ENCODE measurements around the gene PAGR1. TPM values are rescaled to one million over a fixed set of nuclear protein-coding genes. Genes with fewer than 3 reads are reported as not detected.

PAGR1 gene
- polyA plus RNA-seq, 1 donor, result 36.4 TPM

DNA sequence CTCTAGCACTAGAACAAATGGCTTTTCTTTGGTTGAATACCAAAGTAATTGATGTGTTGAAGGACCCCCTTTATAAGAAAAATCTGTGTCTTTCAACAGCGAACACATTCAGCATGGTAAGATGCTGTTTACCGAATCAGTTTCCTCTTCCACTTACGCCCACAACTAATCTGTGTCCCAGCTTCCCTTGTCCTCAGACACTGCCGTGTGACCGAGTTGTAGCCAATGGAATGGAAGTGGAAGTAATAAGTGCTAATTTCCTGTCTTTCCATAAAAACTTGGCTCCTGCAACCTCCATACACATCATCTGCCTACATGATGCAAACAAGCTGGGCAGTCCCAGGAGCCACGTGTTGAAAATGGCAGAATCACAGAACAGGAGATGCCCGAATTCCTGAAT lies 36.7 kb downstream of the PAGR1 start:
- peaks cover 2% of the 10 kb centered on the region for H3K36me3 ChIP-seq (ENCODE audit: control insufficient read depth, insufficient read depth, low read length)
- no CpG with 5 or more reads among the region's 7 CpGs for WGBS (ENCODE audit: insufficient coverage, low lambda C conversion rate)
- H3K27ac ChIP-seq (ENCODE audit: low read length), result peak overlapping the region; percentile 32
- H3K4me3 ChIP-seq (ENCODE audit: low read length), result no peak overlapping the region
- no peaks in the 10 kb centered on the region for H3K4me1 ChIP-seq (ENCODE audit: control insufficient read depth, insufficient read depth, low read length)
- H3K9me3 ChIP-seq (ENCODE audit: control insufficient read depth, low read depth, low read length), result no peaks in the 10 kb centered on the region
- DNase-seq, result peak; percentile 56 to 60
- no peaks in the 10 kb centered on the region for H3K27me3 ChIP-seq (ENCODE audit: control insufficient read depth, insufficient read depth, low read length)

DNA sequence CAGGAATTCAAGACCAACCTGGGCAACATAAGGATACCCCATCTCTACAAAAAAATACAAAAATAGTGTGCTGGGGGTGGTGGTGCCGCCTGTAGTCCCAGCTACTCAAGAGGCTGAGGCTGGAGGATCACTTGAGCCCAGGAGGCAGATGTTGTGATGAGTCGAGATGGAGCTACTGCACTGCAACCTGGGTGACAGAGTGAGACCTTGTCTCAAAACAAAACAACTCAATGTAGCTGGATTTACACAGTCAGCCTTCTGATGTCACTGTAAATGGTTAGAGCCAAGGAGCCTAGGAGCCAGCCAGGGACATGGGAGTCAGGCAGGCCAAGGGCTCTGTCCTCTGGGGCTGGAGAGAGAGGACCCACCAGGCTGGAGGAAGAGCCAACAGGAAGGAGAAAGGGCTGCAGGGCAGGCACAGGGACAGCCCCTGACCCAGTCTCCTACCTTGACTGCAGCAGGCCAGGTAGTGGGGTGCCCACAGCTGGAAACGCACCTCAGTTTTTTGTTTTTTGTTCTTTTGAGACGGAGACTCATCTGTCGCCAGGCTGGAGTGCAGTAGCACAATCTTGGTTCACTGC lies 38.7 kb downstream of the PAGR1 start:
- H3K4me3 ChIP-seq (ENCODE audit: low read length), result no peak overlapping the region
- no peaks in the 10 kb centered on the region for H3K27me3 ChIP-seq (ENCODE audit: control insufficient read depth, insufficient read depth, low read length)
- no peak overlapping the region for H3K27ac ChIP-seq (ENCODE audit: low read length)
- H3K36me3 ChIP-seq (ENCODE audit: control insufficient read depth, insufficient read depth, low read length), result peaks cover 15% of the 10 kb centered on the region
- no peaks in the 10 kb centered on the region for H3K9me3 ChIP-seq (ENCODE audit: control insufficient read depth, low read depth, low read length)
- H3K4me1 ChIP-seq (ENCODE audit: control insufficient read depth, insufficient read depth, low read length), result no peaks in the 10 kb centered on the region
- WGBS (ENCODE audit: insufficient coverage, low lambda C conversion rate), result no CpG with 5 or more reads among the region's 5 CpGs
- DNase-seq, result no peak

DNA sequence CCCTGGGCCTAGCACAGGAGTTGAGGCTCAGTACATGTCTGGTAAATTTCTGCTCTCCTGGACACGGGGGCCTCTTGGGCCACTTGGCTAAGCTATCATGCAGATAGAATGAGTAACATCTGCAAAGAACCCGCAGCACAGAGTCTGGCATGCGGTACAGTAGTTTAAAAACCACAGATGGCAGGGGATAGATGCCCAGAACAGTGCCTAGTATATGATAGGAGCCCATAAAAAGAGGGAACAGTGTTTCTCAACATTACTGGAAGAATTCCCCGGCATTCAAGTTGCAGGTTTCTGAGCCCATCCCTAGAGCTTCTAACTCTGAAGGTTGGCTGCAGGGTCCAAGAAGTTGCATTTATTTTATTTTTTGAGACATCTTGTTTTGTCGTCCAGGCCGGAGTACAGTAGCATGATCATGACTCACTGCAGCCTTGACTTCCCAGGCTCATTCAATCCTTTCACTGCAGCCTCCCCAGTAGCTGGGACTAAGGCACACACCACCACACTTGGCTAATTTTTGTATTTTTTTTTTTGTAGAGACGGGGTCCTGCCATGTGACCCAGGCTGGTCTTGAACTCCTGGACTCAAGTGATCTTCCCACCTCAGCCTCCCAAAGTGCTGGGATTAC lies 41.3 kb downstream of the PAGR1 start:
- WGBS (ENCODE audit: insufficient coverage, low lambda C conversion rate), result no CpG with 5 or more reads among the region's 7 CpGs
- H3K4me3 ChIP-seq (ENCODE audit: low read length), result no peak overlapping the region
- no peaks in the 10 kb centered on the region for H3K9me3 ChIP-seq (ENCODE audit: control insufficient read depth, low read depth, low read length)
- DNase-seq, result no peak
- no peaks in the 10 kb centered on the region for H3K27me3 ChIP-seq (ENCODE audit: control insufficient read depth, insufficient read depth, low read length)
- H3K4me1 ChIP-seq (ENCODE audit: control insufficient read depth, insufficient read depth, low read length), result peaks cover 13% of the 10 kb centered on the region
- no peak overlapping the region for H3K27ac ChIP-seq (ENCODE audit: low read length)
- H3K36me3 ChIP-seq (ENCODE audit: control insufficient read depth, insufficient read depth, low read length), result peaks cover 30% of the 10 kb centered on the region

DNA sequence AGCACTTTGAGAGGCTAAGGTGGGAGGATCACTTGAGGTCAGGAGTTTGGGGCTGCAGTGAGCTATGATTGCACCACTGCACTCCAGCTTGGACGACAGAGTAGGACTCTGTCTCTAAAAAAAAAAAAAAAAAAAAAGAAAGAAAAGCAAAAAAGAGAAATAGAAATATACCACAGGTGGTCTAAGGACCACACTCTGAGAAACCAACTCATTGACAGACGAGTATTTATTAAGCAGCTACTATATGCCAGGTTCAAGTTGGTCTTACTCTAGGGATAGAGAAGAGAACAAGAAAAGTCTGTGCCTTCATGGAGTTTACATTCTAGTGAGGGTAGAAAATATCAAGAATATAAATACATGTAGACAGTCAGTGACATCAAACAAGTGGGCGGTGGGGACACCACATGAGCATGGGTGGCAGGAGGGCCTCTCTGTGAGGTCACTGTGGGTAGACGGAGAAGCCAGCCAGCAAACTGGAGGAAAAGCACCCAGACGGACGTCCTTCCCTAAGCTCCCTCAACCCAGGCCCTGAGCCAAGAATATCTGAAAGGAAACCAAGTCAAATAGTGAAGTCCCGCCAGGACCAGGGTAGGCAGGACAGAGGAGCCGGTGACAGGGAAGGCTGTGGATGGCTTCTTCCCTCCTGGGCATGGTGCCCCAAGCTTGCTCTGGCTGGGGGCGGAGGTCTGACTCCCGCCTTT lies 42.3 kb downstream of the PAGR1 start:
- DNase-seq, result no peak
- no peak overlapping the region for H3K27ac ChIP-seq (ENCODE audit: low read length)
- H3K9me3 ChIP-seq (ENCODE audit: control insufficient read depth, low read depth, low read length), result no peaks in the 10 kb centered on the region
- WGBS (ENCODE audit: insufficient coverage, low lambda C conversion rate), result no CpG with 5 or more reads among the region's 10 CpGs
- no peaks in the 10 kb centered on the region for H3K27me3 ChIP-seq (ENCODE audit: control insufficient read depth, insufficient read depth, low read length)
- H3K4me1 ChIP-seq (ENCODE audit: control insufficient read depth, insufficient read depth, low read length), result peaks cover 13% of the 10 kb centered on the region
- H3K4me3 ChIP-seq (ENCODE audit: low read length), result no peak overlapping the region
- H3K36me3 ChIP-seq (ENCODE audit: control insufficient read depth, insufficient read depth, low read length), result peaks cover 30% of the 10 kb centered on the region

DNA sequence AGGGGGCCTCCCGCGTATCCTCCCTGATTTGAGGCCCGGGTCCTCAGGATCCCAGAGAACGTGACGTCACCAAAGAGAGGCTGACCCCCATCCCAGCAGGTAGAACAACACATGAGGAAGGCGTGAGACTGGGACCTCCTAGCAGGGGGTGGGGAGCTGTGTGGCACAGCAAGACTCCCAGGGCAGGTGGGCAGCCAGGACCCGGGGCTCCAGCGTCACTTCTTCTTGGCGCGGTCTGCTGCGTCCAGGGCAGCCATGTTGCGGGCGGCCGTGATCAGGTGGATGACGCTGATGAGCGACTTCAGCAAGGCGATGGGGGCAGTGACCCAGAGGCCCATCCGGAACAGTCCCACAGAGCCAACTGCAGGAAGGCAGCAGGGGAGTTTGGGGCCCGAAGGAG lies 43.0 kb downstream of the PAGR1 start:
- WGBS (ENCODE audit: insufficient coverage, low lambda C conversion rate), result no CpG with 5 or more reads among the region's 19 CpGs
- no peak for DNase-seq
- Histone ChIP-seq H3K27ac (ENCODE audit: low read length) (no peak overlapping the region), H3K9me3 (ENCODE audit: control insufficient read depth, low read depth, low read length) (no peaks in the 10 kb centered on the region), H3K4me3 (ENCODE audit: low read length) (no peak overlapping the region), H3K27me3 (ENCODE audit: control insufficient read depth, insufficient read depth, low read length) (no peaks in the 10 kb centered on the region), H3K4me1 (ENCODE audit: control insufficient read depth, insufficient read depth, low read length) (peaks cover 18% of the 10 kb centered on the region), H3K36me3 (ENCODE audit: control insufficient read depth, insufficient read depth, low read length) (peaks cover 30% of the 10 kb centered on the region)

DNA sequence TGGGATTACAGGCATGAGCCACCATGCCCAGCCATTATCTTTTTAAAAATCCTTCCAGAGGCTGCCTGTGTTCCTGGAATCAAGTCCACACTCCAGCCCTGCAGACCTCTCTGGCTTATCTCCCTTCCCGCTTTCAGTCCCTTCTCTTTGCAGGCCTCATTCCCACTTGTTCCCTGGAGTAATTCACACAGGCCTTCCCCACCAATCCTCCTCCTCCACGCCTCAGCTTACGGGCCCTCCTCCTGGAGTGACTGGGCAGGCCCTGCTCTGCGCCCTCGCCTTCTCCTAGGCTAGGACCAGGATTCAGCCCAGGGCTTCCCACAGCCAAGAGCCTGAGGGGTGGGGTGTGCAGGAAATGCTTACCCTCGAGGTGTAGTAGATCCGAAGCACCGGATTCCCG lies 44.3 kb downstream of the PAGR1 start:
- Histone ChIP-seq H3K27me3 (ENCODE audit: control insufficient read depth, insufficient read depth, low read length) (no peaks in the 10 kb centered on the region), H3K27ac (ENCODE audit: low read length) (no peak overlapping the region), H3K4me1 (ENCODE audit: control insufficient read depth, insufficient read depth, low read length) (peaks cover 18% of the 10 kb centered on the region), H3K36me3 (ENCODE audit: control insufficient read depth, insufficient read depth, low read length) (peaks cover 30% of the 10 kb centered on the region), H3K9me3 (ENCODE audit: control insufficient read depth, low read depth, low read length) (no peaks in the 10 kb centered on the region), H3K4me3 (ENCODE audit: low read length) (no peak overlapping the region)
- 40% methylated on average over 1 of the region's 9 CpGs for WGBS (ENCODE audit: insufficient coverage, low lambda C conversion rate)
- DNase-seq, result no peak

DNA sequence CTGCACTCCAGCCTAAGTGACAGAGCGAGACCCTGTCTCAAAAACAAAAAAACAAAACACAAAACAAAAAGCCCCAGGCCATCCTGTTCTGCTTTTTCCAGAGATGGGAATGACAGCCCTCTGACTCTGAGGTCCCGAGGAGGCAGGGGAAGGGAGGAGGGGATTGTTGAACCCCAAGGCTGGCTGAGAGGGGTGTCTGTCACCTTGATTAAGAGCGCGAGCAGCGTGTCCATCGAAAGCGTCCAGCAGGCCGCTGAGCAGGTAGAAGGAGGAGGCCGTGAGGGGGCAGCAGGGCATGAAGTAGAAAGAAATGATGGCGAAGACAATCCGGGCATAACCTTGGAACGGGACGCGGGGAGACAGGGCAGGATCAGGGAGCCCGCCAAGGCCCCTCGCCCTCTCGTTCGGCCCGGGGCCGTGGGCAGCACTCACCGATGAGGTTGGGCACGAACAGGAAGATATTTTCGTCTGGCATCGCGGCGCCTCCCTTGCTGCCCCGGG lies 46.5 kb downstream of the PAGR1 start:
- Histone ChIP-seq H3K27me3 (ENCODE audit: control insufficient read depth, insufficient read depth, low read length) (no peaks in the 10 kb centered on the region), H3K27ac (ENCODE audit: low read length) (peak overlapping the region; percentile 91), H3K4me3 (ENCODE audit: low read length) (peak overlapping the region; percentile 88), H3K36me3 (ENCODE audit: control insufficient read depth, insufficient read depth, low read length) (peaks cover 30% of the 10 kb centered on the region), H3K9me3 (ENCODE audit: control insufficient read depth, low read depth, low read length) (no peaks in the 10 kb centered on the region), H3K4me1 (ENCODE audit: control insufficient read depth, insufficient read depth, low read length) (peaks cover 18% of the 10 kb centered on the region)
- peak in 1 of 2 donors; percentile 54 for DNase-seq
- WGBS (ENCODE audit: insufficient coverage, low lambda C conversion rate), result 0% methylated on average over 1 of the region's 27 CpGs

DNA sequence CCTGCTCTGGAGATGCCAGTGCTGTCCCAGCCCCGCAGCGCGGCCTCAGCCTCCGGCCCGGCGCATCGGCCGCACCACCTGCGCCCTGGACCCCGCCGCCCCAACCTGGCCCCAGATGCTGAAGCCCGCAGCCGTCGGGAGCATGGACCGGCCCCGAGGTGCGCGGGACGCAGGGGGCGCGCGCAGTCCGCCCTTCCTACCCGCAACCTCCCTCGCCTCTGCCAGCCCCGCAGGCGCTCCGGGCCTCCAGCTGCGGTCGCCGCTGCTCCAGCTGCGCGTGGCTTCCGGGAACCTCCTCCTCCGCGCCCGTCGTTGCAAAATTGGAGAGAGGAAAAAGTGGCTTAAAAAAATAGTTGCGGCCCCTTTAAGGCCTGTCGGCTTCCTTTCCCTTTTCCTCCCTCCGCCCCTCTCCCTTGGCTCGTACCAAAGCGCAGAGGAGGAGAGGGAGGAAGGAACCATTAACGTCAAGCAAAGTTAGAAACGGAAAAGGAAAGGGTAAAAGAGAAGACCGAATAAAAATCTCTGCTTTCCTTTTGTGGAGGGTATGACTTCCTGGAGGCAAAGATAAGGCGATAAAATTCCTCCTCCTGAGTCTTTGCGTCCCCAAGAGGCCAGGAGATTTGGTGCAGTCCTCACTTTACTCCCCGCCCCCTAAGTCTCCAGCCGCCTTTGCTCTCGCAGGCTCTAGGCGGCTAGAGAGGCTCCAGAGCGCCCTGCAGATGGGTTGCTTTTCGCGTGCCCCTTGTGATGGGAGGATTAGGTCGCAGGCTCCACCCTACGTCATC lies 47.1 kb downstream of the PAGR1 start, which contains the start of gene CDIPT:
TSS of gene CDIPT (minus strand) at position 343 of the 785 bp plus-strand sequence. CDS start 369 bp downstream, outside the sequence.
- Histone ChIP-seq H3K36me3 (ENCODE audit: control insufficient read depth, insufficient read depth, low read length) (peaks cover 29% of the 10 kb centered on the region), H3K4me3 (ENCODE audit: low read length) (peak within 1 kb of the TSS; percentile 88), H3K27ac (ENCODE audit: low read length) (peak within 1 kb of the TSS; percentile 91), H3K9me3 (ENCODE audit: control insufficient read depth, low read depth, low read length) (no peaks in the 10 kb centered on the region), H3K4me1 (ENCODE audit: control insufficient read depth, insufficient read depth, low read length) (peaks cover 18% of the 10 kb centered on the region), H3K27me3 (ENCODE audit: control insufficient read depth, insufficient read depth, low read length) (no peaks in the 10 kb centered on the region)
- WGBS (ENCODE audit: insufficient coverage, low lambda C conversion rate), result 0% methylated on average over 3 of the region's 57 CpGs
- peak; percentile 97 to 98 for DNase-seq

DNA sequence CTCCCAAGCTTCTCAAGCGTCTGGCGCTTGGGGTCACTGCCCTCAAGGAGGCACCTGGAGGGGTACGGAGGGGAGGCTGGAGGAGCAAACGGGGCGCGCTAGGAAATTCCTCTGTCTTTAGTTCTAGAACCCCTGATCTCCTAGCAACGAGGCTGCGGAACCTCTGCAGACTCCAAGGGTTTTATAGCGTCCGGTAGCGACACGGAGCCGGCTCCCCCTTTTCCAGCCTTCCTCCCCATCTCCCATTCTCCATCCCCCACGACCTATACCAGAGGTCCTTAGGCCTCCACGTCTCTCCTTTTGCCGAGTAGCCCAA lies 47.7 kb downstream of the PAGR1 start:
- DNase-seq, result no peak
- Histone ChIP-seq H3K27me3 (ENCODE audit: control insufficient read depth, insufficient read depth, low read length) (no peaks in the 10 kb centered on the region), H3K27ac (ENCODE audit: low read length) (peak overlapping the region; percentile 91), H3K4me3 (ENCODE audit: low read length) (peak overlapping the region; percentile 88), H3K9me3 (ENCODE audit: control insufficient read depth, low read depth, low read length) (no peaks in the 10 kb centered on the region), H3K36me3 (ENCODE audit: control insufficient read depth, insufficient read depth, low read length) (peaks cover 24% of the 10 kb centered on the region), H3K4me1 (ENCODE audit: control insufficient read depth, insufficient read depth, low read length) (peaks cover 18% of the 10 kb centered on the region)
- no CpG with 5 or more reads among the region's 16 CpGs for WGBS (ENCODE audit: insufficient coverage, low lambda C conversion rate)

DNA sequence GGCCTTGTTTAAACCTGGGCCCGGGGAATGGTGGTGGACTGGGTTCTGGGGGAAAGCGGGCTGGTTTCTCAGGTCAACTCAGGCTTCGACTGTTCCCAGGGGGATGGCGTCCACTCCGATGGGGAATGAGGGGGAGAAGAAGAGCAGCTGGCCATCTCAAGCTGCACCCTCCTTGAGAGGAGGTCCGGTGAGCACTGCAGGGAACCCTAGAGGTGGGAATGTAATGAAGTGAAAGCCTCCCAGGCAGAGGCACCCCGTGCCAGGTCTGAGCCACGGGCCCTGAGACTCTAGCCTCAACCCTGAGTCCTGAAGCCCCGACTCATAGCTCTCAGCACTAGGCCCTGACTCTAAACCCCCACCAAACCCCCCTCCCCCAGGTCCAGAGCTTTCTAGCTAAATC lies 48.3 kb downstream of the PAGR1 start:
- WGBS (ENCODE audit: insufficient coverage, low lambda C conversion rate), result no CpG with 5 or more reads among the region's 9 CpGs
- peaks cover 18% of the 10 kb centered on the region for H3K4me1 ChIP-seq (ENCODE audit: control insufficient read depth, insufficient read depth, low read length)
- H3K9me3 ChIP-seq (ENCODE audit: control insufficient read depth, low read depth, low read length), result no peaks in the 10 kb centered on the region
- no peak overlapping the region for H3K4me3 ChIP-seq (ENCODE audit: low read length)
- H3K27ac ChIP-seq (ENCODE audit: low read length), result no peak overlapping the region
- no peaks in the 10 kb centered on the region for H3K27me3 ChIP-seq (ENCODE audit: control insufficient read depth, insufficient read depth, low read length)
- no peak for DNase-seq
- peaks cover 18% of the 10 kb centered on the region for H3K36me3 ChIP-seq (ENCODE audit: control insufficient read depth, insufficient read depth, low read length)

All from large intestine (tissue), 3 donors.